DOHH2 (cell line): ENCODE data around the gene KIF16B.

Experiments used
- EZH2phosphoT487 ChIP-seq: fragments of 200-600 bp; sonication (generic); IDR thresholded peaks from 2 replicates; pipeline ENCODE4 v1.6.1; 2017; ENCODE audit warnings: borderline replicate concordance, mild to moderate bottlenecking, antibody characterized with exemption, low read length, moderate library complexity, mixed read lengths
- TF ChIP-seq, protein P1 (sequence below): fragments of 200-600 bp; sonication (generic); IDR thresholded peaks from one replicate; pipeline ENCODE4 v1.5.1; 2014; ENCODE audit warnings: antibody characterized with exemption, mild to moderate bottlenecking, low read depth, low read length; ENCODE audit not compliant: poor library complexity, severe bottlenecking

DNA sequence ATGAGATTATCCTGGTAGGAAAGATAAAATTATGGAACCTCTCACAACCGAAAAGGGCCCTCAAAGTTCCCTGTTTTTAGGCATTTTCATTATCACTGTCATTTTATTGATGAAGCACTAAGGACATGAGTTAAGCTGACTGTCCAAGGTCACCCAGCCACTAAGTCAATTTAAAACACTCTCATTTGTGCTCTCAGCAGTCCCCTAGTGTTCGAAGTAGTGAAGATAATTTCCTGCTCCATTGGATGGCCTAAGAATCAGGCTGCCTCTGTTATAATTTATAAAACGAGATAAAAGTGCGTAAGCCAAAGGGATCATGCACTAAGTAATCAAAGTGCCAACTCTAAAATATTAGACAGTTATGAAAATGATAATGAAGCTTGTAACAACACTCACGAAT, 169.1 kb downstream of the KIF16B start:
- TF ChIP-seq, protein P1, sequence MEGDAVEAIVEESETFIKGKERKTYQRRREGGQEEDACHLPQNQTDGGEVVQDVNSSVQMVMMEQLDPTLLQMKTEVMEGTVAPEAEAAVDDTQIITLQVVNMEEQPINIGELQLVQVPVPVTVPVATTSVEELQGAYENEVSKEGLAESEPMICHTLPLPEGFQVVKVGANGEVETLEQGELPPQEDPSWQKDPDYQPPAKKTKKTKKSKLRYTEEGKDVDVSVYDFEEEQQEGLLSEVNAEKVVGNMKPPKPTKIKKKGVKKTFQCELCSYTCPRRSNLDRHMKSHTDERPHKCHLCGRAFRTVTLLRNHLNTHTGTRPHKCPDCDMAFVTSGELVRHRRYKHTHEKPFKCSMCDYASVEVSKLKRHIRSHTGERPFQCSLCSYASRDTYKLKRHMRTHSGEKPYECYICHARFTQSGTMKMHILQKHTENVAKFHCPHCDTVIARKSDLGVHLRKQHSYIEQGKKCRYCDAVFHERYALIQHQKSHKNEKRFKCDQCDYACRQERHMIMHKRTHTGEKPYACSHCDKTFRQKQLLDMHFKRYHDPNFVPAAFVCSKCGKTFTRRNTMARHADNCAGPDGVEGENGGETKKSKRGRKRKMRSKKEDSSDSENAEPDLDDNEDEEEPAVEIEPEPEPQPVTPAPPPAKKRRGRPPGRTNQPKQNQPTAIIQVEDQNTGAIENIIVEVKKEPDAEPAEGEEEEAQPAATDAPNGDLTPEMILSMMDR = no peak
- no peak for TF ChIP-seq EZH2phosphoT487
